Gastrocnemius medialis (tissue), 4 donors: ENCODE data around the gene PIGQ. TPM values are rescaled to one million over a fixed set of nuclear protein-coding genes. Genes with fewer than 3 reads are reported as not detected.

Source experiments
- ATAC-seq, 2 donors: fragments of 150-250 bp; one replicate each; pipeline ENCODE4 v1.9.1; 2016
- DNase-seq, 2 donors: peaks; one replicate each; pipeline ENCODE4 v3.0.0-alpha.2; 2019
- H3K27ac ChIP-seq, 4 donors: fragments of 200-600 bp; sonication (generic); 1 replicate in 1 of 4; 2 replicates in 3 of 4; pipeline ENCODE4 v1.5.1; 2016 to 2018; ENCODE audit warnings: mild to moderate bottlenecking in 2 of 4, moderate library complexity in 1 of 4
- H3K27me3 ChIP-seq, 3 donors: fragments of 200-600 bp; sonication (generic) in 2 of 3; 1 replicate in 1 of 3; 2 replicates in 2 of 3; pipeline versions ENCODE4 v1.5.1 to v1.6.0; 2016 to 2019; ENCODE audit warnings: mild to moderate bottlenecking in 1 of 3, moderate library complexity in 1 of 3
- H3K36me3 ChIP-seq, 2 donors: fragments of 200-600 bp; sonication (generic) in 1 of 2; one replicate each; pipeline ENCODE4 v1.5.1; 2017 to 2018
- H3K4me1 ChIP-seq, 2 donors: fragments of 200-600 bp; sonication (generic) in 1 of 2; one replicate each; pipeline ENCODE4 v1.5.1; 2016 to 2017; ENCODE audit warnings: mild to moderate bottlenecking in 2 of 2
- H3K4me3 ChIP-seq, 4 donors: fragments of 200-600 bp; sonication (generic) in 3 of 4; 1 replicate in 1 of 4; 2 replicates in 3 of 4; pipeline ENCODE4 v1.5.1; 2016 to 2019; ENCODE audit warnings: mild to moderate bottlenecking in 2 of 4
- H3K9me3 ChIP-seq, 3 donors: fragments of 200-600 bp; sonication (generic) in 2 of 3; 1 replicate in 1 of 3; 2 replicates in 2 of 3; pipeline ENCODE4 v1.5.1; 2016 to 2019
- POLR2A ChIP-seq, 2 donors: fragments of 450-650 bp; IDR thresholded peaks; one replicate each; pipeline ENCODE4 v1.6.1; 2017; ENCODE audit warnings: antibody characterized with exemption in 2 of 2, mild to moderate bottlenecking in 2 of 2, moderate library complexity in 2 of 2
- in situ Hi-C, 4 donors: fragments of 200-750 bp; cut with MboI; loops; one replicate each; pipeline versions ENCODE4 v1.15.0 to v1.8.0; 2017; ENCODE audit warnings: low sequenced_read_pairs in 4 of 4
- intact Hi-C: fragments of 100-400 bp; cut with DNase I; formaldehyde crosslinking; loops from one replicate; pipeline ENCODE4 v1.15.1; 2023; ENCODE audit warnings: low total_unique reads
- total RNA-seq, 4 donors: library from RNA; depleted of rRNA; stranded (reverse); fragments of >200 nt; gene quantifications; one replicate each; pipeline versions ENCODE4 v1.1.0 to v1.2.3, GENCODE V29; 2016
- TF ChIP-seq, protein P1 (sequence below), 5 experiments: fragments of 450-650 bp in 3 of 5; fragments of 200-600 bp in 2 of 5; sonication (generic) in 2 of 5; IDR thresholded peaks in 4 of 5; conservative IDR thresholded peaks in 1 of 5; 1 replicate in 4 of 5; 2 replicates in 1 of 5; pipeline ENCODE4 v1.5.1; 2016 to 2019; ENCODE audit warnings: antibody characterized with exemption in 5 of 5, mild to moderate bottlenecking in 3 of 5, moderate library complexity in 3 of 5

PIGQ gene
- total RNA-seq, 4 donors from 2014 or later, result 22.2 to 47.3 (median 38.5) TPM

DNA sequence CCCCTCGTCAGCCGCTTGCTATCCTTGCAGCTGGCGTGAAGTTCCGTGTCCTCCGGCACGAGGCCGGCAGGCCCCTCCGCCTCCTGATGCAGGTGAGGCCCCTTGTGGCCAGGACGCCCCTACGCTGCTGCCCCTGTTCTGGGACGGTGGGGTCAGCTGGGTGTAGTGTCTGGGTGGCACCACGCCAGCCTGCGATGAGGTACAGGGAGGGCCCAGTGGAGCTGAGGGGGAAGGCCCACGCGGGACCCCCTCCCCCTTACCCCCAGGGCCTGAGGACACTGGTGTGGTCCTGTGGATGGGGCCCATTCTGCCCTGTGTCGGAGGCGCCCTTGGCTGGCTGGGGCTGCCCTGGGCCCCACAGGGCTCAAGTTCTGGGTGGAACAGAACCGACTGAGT, 12.4 kb downstream of the PIGQ start:
- no peak overlapping the region for H3K27ac ChIP-seq
- no peaks in the 10 kb centered on the region for H3K27me3 ChIP-seq
- H3K36me3 ChIP-seq, result no peaks in the 10 kb centered on the region
- in situ Hi-C loops (no loop called here), intact Hi-C loops (no loop called here)
- TF ChIP-seq POLR2A (IDR thresholded peaks at IDR 0.05), result no peak
- TF ChIP-seq, protein P1, sequence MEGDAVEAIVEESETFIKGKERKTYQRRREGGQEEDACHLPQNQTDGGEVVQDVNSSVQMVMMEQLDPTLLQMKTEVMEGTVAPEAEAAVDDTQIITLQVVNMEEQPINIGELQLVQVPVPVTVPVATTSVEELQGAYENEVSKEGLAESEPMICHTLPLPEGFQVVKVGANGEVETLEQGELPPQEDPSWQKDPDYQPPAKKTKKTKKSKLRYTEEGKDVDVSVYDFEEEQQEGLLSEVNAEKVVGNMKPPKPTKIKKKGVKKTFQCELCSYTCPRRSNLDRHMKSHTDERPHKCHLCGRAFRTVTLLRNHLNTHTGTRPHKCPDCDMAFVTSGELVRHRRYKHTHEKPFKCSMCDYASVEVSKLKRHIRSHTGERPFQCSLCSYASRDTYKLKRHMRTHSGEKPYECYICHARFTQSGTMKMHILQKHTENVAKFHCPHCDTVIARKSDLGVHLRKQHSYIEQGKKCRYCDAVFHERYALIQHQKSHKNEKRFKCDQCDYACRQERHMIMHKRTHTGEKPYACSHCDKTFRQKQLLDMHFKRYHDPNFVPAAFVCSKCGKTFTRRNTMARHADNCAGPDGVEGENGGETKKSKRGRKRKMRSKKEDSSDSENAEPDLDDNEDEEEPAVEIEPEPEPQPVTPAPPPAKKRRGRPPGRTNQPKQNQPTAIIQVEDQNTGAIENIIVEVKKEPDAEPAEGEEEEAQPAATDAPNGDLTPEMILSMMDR (IDR thresholded peaks at IDR 0.05 in 4 of 5, conservative IDR thresholded peaks at IDR 0.05 in 1 of 5), result no peak
- H3K4me3 ChIP-seq, result no peak overlapping the region
- H3K9me3 ChIP-seq, result no peaks in the 10 kb centered on the region
- DNase-seq (no peak), ATAC-seq (no peak)
- peaks cover 12 to 21% of the 10 kb centered on the region in 2 donors for H3K4me1 ChIP-seq

DNA sequence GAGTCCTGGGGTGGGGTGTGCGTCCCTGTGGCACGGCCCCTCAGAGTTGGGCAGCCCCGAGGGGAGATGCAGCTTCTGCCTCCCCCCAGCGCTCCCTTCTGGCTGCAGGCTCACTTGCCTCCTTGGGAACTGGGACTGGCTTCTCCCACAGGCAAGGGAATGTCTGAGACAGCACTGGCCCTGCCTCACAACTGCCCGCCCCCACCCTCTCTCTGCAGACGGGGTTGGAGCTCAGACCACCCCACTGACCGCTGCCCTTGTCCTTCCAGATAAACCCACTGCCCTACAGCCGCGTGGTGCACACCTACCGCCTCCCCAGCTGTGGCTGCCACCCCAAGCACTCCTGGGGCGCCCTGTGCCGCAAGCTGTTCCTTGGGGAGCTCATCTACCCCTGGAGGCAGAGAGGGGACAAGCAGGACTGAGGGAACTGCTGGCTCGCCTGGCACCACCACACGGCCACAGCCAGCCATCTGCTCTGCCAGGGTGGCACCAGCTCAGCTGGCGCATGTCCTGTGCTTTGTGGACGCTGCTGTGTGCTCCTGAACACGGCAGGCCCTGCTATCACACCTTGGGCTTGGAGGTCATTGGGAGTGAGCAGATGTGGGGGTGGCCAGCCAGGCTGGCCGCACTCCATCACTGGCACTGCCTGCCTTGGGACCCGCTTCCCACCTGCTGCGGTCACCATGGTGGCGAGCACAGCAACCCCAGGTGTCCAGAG, 13.0 kb downstream of the PIGQ start:
- Histone ChIP-seq H3K4me3 (no peak overlapping the region), H3K27me3 (no peaks in the 10 kb centered on the region), H3K4me1 (peaks cover 16 to 26% of the 10 kb centered on the region in 2 donors), H3K27ac (no peak overlapping the region), H3K9me3 (no peaks in the 10 kb centered on the region), H3K36me3 (no peaks in the 10 kb centered on the region)
- in situ Hi-C loops, result no loop called here
- DNase-seq (peak in 1 of 2 donors; percentile 57), ATAC-seq (no peak)
- TF ChIP-seq, protein P1 (IDR thresholded peaks at IDR 0.05 in 4 of 5, conservative IDR thresholded peaks at IDR 0.05 in 1 of 5), result no peak
- no peak for TF ChIP-seq POLR2A (IDR thresholded peaks at IDR 0.05)
- intact Hi-C loops, result no loop called here

DNA sequence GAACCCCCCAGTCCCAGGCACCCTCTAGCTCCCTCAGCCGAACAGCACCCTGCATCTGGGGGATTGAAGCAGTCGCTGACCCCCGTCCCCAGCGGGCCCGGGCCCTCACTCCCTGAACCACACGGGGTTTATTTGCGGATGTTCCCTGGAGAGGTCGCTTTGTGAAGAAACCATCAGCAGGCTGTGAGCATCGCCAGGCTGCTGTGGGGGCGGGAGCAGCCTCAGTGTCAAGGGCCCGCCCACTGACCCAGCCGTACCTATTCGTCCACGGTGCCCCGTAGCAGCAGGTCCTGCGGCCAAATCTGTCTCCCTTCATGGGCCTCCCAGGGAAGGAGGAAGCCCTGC, 13.7 kb downstream of the PIGQ start:
- no peak for DNase-seq
- Histone ChIP-seq H3K4me1 (peaks cover 22 to 33% of the 10 kb centered on the region in 2 donors), H3K36me3 (no peaks in the 10 kb centered on the region), H3K9me3 (no peaks in the 10 kb centered on the region), H3K27me3 (no peaks in the 10 kb centered on the region), H3K4me3 (no peak overlapping the region), H3K27ac (no peak overlapping the region)
- TF ChIP-seq, protein P1 (IDR thresholded peaks at IDR 0.05 in 4 of 5, conservative IDR thresholded peaks at IDR 0.05 in 1 of 5), result no peak
- TF ChIP-seq POLR2A (IDR thresholded peaks at IDR 0.05), result no peak
- ATAC-seq, result no peak
- in situ Hi-C loops (no loop called here), intact Hi-C loops (no loop called here)

DNA sequence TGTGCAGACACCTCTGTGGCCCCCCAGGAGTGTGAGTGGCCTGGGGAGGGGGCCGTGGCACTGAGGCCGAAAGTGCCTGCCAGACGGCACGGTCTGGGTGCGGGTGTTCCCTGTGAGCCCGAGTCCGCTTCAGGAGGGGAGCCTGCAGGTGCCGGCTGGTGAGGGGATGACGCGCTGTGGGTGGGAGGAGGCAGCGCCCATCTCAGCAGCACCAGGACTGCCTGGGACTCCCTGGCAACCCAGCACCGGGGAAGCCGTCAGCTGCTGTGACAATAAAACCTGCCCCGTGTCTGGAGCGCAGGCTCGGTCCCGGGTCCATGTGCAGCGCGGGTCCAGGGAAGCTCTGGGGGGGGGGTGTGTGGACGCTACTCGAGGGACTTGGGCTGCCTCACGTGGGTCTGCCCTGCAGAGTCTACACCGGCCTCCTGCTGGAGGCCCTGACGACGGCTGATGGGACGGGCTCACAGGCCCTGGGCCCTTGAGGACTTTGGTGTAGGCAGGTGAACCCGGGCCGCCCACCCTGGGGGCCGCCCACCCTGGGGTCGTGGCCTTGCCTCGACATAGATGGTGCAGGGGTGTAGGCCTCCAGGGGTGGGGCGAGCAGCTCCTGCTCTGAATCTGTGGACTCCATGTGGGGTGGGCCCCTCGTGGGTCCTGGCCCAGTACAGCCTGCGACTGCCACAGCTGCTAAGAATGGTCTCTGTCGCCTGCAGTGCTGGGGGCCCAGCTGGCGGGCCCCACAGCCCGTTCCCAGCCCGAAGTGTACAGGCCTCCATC, 14.2 kb downstream of the PIGQ start:
- H3K4me1 ChIP-seq, result peaks cover 22 to 33% of the 10 kb centered on the region in 2 donors
- intact Hi-C loops (no loop called here), in situ Hi-C loops (no loop called here)

More for the DNA sequence above, 14.2 kb downstream of the PIGQ start:
- Histone ChIP-seq H3K9me3 (no peaks in the 10 kb centered on the region), H3K27me3 (no peaks in the 10 kb centered on the region), H3K4me3 (no peak overlapping the region), H3K36me3 (no peaks in the 10 kb centered on the region), H3K27ac (no peak overlapping the region)
- TF ChIP-seq, protein P1 (IDR thresholded peaks at IDR 0.05 in 4 of 5, conservative IDR thresholded peaks at IDR 0.05 in 1 of 5), result no peak
- no peak for TF ChIP-seq POLR2A (IDR thresholded peaks at IDR 0.05)
- ATAC-seq (no peak), DNase-seq (no peak)
